Sciatic nerve (tissue), 2 donors: ENCODE measurements around the gene NF1. TPM values are rescaled to one million over a fixed set of nuclear protein-coding genes. Genes with fewer than 3 reads are reported as not detected.
"Not testable (repeated sequence)": the region's sequence is repeated elsewhere in the genome, so short reads cannot be mapped to it uniquely, and the experiment has no call there.

Experiments
- ATAC-seq: fragments of 200-7000 bp; cut with Tn5 transposase; one replicate; pipeline ENCODE4 v1.9.1; 2020; ENCODE audit warnings: mild to moderate bottlenecking, moderate library complexity
- DNase-seq: peaks from one replicate; pipeline ENCODE4 v3.0.0-alpha.2; 2020; ENCODE audit warnings: low spot score
- intact Hi-C: fragments of 100-400 bp; cut with DNase I; formaldehyde crosslinking; loops from one replicate; pipeline ENCODE4 v1.14.2; 2022
- total RNA-seq: library from RNA; stranded (reverse); fragmentation: NEBNext Ultra II Directional; extraction: Animal tissue kit (Norgen Biotek cat#: 25700); gene quantifications from one replicate; pipeline ENCODE4 v1.2.1, GENCODE V29; 2021
- donor health status: DM: no; HTN: no; CAD: no.
- donor health status: DM: no; HTN: no; CAD: no.

Gene NF1
- total RNA-seq, 1 donor from 2014 or later = 106 TPM

DNA sequence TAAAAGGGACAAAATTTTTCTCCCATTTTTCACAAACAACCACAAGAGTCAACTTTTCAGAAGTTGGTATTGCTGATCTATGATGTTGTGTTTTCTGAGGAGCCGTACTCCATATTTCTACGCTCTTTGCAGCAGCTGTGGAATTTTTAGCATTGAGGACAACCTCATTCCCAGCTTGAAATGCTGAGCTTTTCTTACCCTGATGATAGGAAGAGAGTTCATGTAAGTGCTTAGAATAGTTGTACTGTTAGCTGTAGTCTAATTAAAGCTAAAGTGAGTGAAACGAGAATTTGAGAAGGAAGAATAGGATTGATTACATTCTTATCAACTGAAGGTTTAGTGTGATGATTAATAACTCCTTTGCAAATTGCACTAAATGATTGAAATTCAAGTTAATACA lies 72.3 kb downstream of the NF1 start:
- DNase-seq (no peak), ATAC-seq (no peak)
- intact Hi-C loops = no loop called here

DNA sequence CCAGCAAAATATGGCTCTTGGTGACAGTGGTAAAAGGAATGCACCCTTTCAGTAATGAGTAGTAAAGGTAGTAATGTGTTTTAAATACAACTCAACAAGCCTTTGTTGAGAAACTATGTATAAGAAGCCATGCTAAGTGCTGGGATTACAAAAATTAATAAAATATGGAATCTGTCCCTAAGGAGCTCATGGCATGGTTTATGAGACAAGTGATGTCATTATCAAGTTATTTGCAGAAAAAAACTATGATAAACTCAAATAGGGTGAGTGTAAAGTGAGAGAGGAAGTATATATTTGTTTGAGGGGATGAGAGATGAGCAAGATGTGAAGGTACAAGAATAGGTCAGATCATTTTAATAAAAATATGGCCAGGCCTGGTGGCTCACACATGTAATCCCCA lies 76.9 kb downstream of the NF1 start:
- DNase-seq = no peak
- intact Hi-C loops = no loop called here
- no peak for ATAC-seq

GRCh38 chr17:31172388-31172787 lies 77.6 kb downstream of the NF1 start:
- intact Hi-C loops = no loop called here
- DNase-seq (no peak), ATAC-seq (no peak)

- intact Hi-C loops = no loop called here
- ATAC-seq (no peak), DNase-seq (no peak)
Measured at GRCh38 chr17:31174215-31174614, 79.4 kb downstream of the NF1 start.

DNA sequence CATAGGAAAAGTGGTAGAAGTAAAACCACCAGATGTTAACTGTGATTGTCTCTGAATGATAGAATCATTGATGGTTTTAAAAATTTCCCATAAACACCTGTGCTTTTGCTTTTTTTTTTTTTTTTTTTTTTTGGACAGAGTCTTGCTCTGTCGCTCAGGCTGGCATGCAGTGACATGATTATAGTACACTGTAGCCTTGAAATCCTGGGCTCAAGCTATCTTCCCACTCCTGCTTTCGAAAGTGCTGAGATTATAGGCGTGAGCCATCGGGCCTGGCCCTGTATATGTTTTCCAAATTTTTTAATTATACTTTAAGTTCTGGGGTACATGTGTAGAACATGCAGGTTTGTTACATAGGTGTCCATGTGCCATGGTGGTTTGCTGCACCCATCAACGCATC lies 80.5 kb downstream of the NF1 start:
- intact Hi-C loops = no loop called here
- ATAC-seq = no peak
- no peak for DNase-seq

DNA sequence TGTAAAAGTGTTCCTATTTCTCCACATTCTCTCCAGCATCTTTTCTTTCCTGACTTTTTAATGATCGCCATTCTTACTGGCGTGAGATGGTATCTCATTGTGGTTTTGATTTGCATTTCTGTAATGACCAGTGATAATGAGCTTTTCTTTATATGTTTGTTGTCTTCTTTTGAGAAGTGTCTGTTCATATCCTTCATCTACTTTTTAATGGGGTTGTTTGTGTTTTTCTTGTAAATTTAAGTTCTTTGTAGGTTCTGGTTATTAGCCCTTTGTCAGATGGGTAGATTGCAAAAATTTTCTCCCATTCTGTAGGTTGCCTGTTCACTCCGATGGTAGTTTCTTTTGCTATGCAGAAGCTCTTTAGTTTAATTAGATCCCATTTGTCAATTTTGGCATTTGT lies 81.4 kb downstream of the NF1 start:
- ATAC-seq, intact Hi-C loops, DNase-seq: not testable (repeated sequence)

- ATAC-seq, DNase-seq, intact Hi-C loops: not testable (repeated sequence)
Measured at GRCh38 chr17:31178951-31179350, 84.2 kb downstream of the NF1 start.

DNA sequence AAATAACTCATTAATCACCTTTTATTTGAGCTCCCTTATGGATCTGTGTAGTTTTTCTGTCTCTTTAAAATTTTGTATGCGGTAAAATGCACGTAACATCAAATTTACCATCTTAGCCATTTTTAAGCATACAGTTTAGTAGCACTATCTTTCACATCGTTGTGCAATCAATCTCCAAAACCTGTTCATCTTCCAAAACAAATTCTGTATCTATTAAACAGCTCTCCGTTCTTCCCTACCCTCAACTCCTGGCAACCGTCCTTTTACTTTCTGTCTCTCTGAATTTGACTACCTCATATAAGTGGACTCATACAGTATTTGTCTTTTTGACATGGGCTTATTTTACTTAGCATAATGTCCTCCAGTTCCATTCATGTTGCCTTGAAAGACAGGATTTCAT lies 100.5 kb downstream of the NF1 start:
- intact Hi-C loops = no loop called here
- DNase-seq (no peak), ATAC-seq (no peak)

DNA sequence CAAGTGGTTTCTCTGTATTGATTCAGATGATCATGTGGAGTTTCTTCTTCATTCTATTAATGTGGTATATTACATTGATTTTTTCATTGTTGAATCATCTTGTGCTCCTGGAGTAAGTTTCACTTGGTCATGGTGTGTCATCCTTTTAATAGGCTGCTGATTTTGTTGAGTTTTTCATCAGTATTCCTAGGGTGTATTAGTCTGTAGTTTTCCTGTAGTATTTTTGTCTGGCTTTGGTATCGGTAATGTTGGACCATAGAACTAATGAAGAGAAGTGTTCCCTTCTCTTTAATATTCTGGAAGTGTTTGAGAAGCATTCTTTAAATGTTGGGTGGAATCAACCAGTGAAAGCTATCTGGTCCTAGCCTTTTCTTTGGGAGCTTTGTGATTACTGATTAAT lies 103.2 kb downstream of the NF1 start:
- ATAC-seq (no peak), DNase-seq (no peak)
- intact Hi-C loops = no loop called here

- DNase-seq, intact Hi-C loops, ATAC-seq: not testable (repeated sequence)
Measured at GRCh38 chr17:31198666-31199065, 103.9 kb downstream of the NF1 start.

DNA sequence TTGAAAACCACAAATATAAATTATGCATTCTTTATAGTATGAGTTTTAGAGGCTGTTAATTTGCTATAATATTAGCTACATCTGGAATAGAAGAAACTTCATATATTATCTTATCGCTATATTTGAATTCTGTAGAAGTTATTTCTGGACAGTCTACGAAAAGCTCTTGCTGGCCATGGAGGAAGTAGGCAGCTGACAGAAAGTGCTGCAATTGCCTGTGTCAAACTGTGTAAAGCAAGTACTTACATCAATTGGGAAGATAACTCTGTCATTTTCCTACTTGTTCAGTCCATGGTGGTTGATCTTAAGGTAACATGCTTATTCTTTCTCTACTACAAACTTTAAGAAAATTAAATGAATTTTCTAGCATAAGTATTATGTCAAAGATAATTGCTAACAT lies 105.5 kb downstream of the NF1 start:
- DNase-seq (no peak), ATAC-seq (no peak)
- intact Hi-C loops = no loop called here

- intact Hi-C loops = no loop called here
- ATAC-seq (no peak), DNase-seq (no peak)
Measured at GRCh38 chr17:31202968-31203367, 108.2 kb downstream of the NF1 start.

- no peak for DNase-seq
- ATAC-seq = no peak
- intact Hi-C loops = no loop called here
Measured at GRCh38 chr17:31211352-31212012, 116.7 kb downstream of the NF1 start.

- DNase-seq = no peak
- intact Hi-C loops = no loop called here
- ATAC-seq = peak; percentile 63
Measured at GRCh38 chr17:31216031-31216751, 121.4 kb downstream of the NF1 start.

GRCh38 chr17:31224366-31224765 lies 129.6 kb downstream of the NF1 start:
- no peak for DNase-seq
- intact Hi-C loops = no loop called here
- ATAC-seq = no peak

- intact Hi-C loops = no loop called here
- DNase-seq (no peak), ATAC-seq (no peak)
Measured at GRCh38 chr17:31225831-31226230, 131.1 kb downstream of the NF1 start.

DNA sequence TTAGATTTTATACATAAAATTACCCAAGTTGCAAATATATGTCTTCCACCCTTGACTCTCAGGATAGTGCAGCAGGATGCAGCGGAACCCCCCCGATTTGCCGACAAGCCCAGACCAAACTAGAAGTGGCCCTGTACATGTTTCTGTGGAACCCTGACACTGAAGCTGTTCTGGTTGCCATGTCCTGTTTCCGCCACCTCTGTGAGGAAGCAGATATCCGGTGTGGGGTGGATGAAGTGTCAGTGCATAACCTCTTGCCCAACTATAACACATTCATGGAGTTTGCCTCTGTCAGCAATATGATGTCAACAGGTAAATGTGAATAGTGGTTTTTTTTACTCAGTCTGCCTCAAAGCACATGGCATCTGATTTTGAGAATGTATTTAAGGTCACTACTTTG lies 131.6 kb downstream of the NF1 start:
- intact Hi-C loops = no loop called here
- DNase-seq = no peak
- ATAC-seq = no peak

GRCh38 chr17:31226950-31227349 lies 132.2 kb downstream of the NF1 start:
- intact Hi-C loops = no loop called here
- DNase-seq (no peak), ATAC-seq (no peak)

GRCh38 chr17:31231852-31232251 lies 137.1 kb downstream of the NF1 start:
- intact Hi-C loops = no loop called here
- no peak for DNase-seq
- no peak for ATAC-seq

DNA sequence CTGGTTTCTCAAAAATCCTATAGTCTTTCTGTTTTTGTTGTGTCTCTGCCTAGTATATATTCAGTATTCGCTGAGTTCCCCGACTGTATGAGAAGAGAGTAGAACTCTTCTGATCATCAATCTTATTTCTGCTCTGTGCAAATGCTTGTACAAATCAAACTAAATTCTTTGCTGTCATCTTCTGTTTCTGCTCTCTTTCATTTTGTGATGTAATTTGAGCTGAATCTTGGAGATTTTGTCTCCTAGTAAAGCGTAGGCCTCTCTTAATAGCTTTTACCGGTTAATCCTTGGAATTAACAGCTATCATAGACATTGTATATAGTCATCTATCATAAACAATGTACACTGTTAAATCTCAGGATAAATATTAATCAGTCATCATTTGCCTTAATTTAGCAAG lies 140.3 kb downstream of the NF1 start:
- intact Hi-C loops = no loop called here
- DNase-seq (no peak), ATAC-seq (no peak)

DNA sequence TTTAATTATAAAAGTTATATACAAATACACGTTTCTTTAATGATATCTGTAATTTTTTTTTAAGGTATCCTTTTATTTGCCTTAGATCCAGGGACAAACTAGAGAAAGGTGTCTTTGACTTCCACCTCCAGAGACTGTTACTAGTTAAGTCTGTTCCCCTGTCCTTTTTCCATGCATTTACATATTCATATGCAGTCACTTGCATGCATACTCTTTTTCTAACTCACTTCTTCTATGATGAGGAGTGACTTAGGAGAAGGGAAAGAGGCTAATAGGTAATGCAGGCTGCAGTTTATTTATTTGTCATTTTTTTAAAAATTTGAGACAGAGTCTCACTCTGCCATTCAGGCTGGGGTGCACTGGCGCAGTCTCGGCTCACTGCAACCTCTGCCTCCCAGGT lies 141.4 kb downstream of the NF1 start:
- DNase-seq = no peak
- intact Hi-C loops = no loop called here
- no peak for ATAC-seq
